Measurements from ENCODE around the gene TCP11L2. TPM values are rescaled to one million over a fixed set of nuclear protein-coding genes. Genes with fewer than 3 reads are reported as not detected.

Gene TCP11L2
- polyA plus RNA-seq, 1 donor: 12.7 TPM

DNA sequence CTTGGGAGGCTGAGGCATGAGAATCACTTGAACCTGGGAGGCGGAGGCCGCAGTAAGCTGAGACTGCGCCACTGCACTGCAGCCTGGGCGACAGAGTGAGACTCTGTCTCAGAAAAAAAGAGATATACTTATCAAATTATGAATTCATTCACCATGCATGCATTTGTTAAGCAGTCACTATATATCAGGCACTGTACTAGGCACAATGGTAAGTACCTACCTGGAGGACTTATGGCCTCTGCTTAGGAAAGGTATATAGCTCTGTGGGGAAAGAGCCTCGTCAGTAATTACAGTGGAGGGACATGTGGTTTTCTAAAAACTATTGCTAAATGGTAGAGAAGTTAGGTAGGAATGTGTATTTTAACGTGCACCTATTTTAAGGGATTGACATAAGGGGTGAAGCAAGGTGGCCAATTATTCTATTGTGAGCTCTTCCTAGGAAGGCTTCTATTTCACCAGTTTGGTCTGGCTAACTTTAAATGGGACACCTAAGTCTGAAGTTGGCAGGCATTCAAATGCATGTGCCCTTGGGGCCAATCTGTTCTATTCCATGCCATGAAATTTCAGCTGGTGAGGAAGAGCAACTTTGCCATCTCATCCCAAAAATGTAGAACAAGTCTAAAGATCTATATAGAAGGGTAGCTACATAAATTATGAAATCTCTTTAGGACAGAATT, 15.0 kb downstream of the TCP11L2 start:
- Histone ChIP-seq H3K36me3 (ENCODE audit: control insufficient read depth, insufficient read depth, low read length) (peaks cover 62% of the 10 kb centered on the region), H3K27ac (ENCODE audit: low read length) (no peak overlapping the region)
- no peak for DNase-seq

DNA sequence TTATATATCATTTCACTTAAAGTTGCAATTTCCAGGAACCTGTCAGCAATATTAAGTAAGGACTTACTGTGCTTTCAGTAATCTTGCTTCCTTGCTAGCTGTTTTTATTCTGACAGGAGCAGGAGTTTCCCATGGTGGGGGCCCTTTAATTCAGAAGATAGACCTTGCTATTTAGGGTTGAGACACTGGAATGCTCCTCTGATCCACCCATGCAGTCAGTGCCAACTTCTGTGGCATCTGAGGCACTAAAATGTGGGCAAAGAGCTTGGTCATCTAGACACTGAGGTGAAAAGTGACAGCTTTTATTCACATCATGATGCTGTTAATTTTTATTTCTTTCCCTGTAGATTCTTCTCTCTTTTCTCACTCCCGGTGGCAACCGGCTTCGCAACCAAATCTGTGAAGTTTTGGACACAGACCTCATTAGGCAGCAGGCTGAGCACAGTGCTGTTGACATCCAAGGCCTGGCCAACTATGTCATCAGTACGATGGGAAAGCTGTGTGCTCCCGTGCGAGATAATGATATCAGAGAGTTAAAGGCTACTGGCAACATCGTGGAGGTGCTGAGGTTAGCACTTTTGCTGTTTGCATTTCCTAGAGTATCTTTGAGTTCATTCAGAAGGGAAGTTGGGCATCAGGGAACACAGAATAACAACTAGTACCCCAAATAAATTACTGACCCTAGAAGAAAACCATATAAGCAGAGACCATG, 18.8 kb downstream of the TCP11L2 start:
- Histone ChIP-seq H3K27ac (ENCODE audit: low read length) (no peak overlapping the region), H3K36me3 (ENCODE audit: control insufficient read depth, insufficient read depth, low read length) (peaks cover 74% of the 10 kb centered on the region), H3K4me3 (ENCODE audit: low read length) (no peak overlapping the region), H3K27me3 (ENCODE audit: control insufficient read depth, insufficient read depth, low read length) (no peaks in the 10 kb centered on the region), H3K9me3 (ENCODE audit: control insufficient read depth, low read depth, low read length) (no peaks in the 10 kb centered on the region), H3K4me1 (ENCODE audit: control insufficient read depth, insufficient read depth, low read length) (no peaks in the 10 kb centered on the region)
- WGBS (ENCODE audit: insufficient coverage, low lambda C conversion rate): 40% methylated on average over 1 of the region's 7 CpGs
- DNase-seq: peak in 1 of 2 donors; percentile 21

More for the DNA sequence above, 15.0 kb downstream of the TCP11L2 start:
- 97% methylated on average over 5 of the region's 6 CpGs for WGBS (ENCODE audit: insufficient coverage, low lambda C conversion rate)
- no peaks in the 10 kb centered on the region for H3K9me3 ChIP-seq (ENCODE audit: control insufficient read depth, low read depth, low read length)
- H3K4me3 ChIP-seq (ENCODE audit: low read length): no peak overlapping the region
- no peaks in the 10 kb centered on the region for H3K27me3 ChIP-seq (ENCODE audit: control insufficient read depth, insufficient read depth, low read length)
- H3K4me1 ChIP-seq (ENCODE audit: control insufficient read depth, insufficient read depth, low read length): no peaks in the 10 kb centered on the region

GRCh38 chr12:106323537-106323936, 21.0 kb downstream of the TCP11L2 start:
- Histone ChIP-seq H3K36me3 (ENCODE audit: control insufficient read depth, insufficient read depth, low read length) (peaks cover 63% of the 10 kb centered on the region), H3K27me3 (ENCODE audit: control insufficient read depth, insufficient read depth, low read length) (no peaks in the 10 kb centered on the region), H3K4me1 (ENCODE audit: control insufficient read depth, insufficient read depth, low read length) (no peaks in the 10 kb centered on the region), H3K9me3 (ENCODE audit: control insufficient read depth, low read depth, low read length) (no peaks in the 10 kb centered on the region), H3K4me3 (ENCODE audit: low read length) (no peak overlapping the region), H3K27ac (ENCODE audit: low read length) (no peak overlapping the region)
- no CpG with 5 or more reads among the region's 2 CpGs for WGBS (ENCODE audit: insufficient coverage, low lambda C conversion rate)
- DNase-seq: no peak

- no peak for DNase-seq
- Histone ChIP-seq H3K9me3 (ENCODE audit: control insufficient read depth, low read depth, low read length) (no peaks in the 10 kb centered on the region), H3K36me3 (ENCODE audit: control insufficient read depth, insufficient read depth, low read length) (peaks cover 59% of the 10 kb centered on the region), H3K4me1 (ENCODE audit: control insufficient read depth, insufficient read depth, low read length) (no peaks in the 10 kb centered on the region), H3K27me3 (ENCODE audit: control insufficient read depth, insufficient read depth, low read length) (no peaks in the 10 kb centered on the region), H3K4me3 (ENCODE audit: low read length) (no peak overlapping the region), H3K27ac (ENCODE audit: low read length) (no peak overlapping the region)
- 100% methylated on average over 1 of the region's 2 CpGs for WGBS (ENCODE audit: insufficient coverage, low lambda C conversion rate)
These were observed 24.9 kb downstream of the TCP11L2 start for GRCh38 chr12:106327309-106327869.

DNA sequence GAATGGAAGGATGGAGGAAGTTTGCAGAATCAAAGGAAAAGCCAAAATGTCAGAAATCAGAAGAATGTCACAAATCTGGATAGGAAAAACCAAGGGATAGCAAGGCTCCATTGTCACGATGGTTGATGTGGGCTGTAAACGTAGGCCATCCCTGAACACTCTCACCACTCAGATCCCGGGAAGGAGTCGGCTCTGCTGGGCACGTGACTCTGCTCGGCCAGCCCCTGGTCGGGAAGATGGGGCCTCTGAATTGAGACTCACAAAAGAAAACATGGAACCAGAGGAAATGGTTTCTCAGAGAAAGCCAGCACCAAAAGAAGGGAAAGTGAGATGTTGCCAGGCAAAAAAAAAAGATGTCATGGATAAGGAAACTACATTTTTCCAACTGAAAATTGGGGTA, 26.2 kb downstream of the TCP11L2 start:
- peaks cover 57% of the 10 kb centered on the region for H3K36me3 ChIP-seq (ENCODE audit: control insufficient read depth, insufficient read depth, low read length)
- no peak overlapping the region for H3K4me3 ChIP-seq (ENCODE audit: low read length)
- no peak overlapping the region for H3K27ac ChIP-seq (ENCODE audit: low read length)
- no peaks in the 10 kb centered on the region for H3K4me1 ChIP-seq (ENCODE audit: control insufficient read depth, insufficient read depth, low read length)
- 100% methylated on average over 1 of the region's 7 CpGs for WGBS (ENCODE audit: insufficient coverage, low lambda C conversion rate)
- no peak for DNase-seq
- H3K9me3 ChIP-seq (ENCODE audit: control insufficient read depth, low read depth, low read length): no peaks in the 10 kb centered on the region
- no peaks in the 10 kb centered on the region for H3K27me3 ChIP-seq (ENCODE audit: control insufficient read depth, insufficient read depth, low read length)

DNA sequence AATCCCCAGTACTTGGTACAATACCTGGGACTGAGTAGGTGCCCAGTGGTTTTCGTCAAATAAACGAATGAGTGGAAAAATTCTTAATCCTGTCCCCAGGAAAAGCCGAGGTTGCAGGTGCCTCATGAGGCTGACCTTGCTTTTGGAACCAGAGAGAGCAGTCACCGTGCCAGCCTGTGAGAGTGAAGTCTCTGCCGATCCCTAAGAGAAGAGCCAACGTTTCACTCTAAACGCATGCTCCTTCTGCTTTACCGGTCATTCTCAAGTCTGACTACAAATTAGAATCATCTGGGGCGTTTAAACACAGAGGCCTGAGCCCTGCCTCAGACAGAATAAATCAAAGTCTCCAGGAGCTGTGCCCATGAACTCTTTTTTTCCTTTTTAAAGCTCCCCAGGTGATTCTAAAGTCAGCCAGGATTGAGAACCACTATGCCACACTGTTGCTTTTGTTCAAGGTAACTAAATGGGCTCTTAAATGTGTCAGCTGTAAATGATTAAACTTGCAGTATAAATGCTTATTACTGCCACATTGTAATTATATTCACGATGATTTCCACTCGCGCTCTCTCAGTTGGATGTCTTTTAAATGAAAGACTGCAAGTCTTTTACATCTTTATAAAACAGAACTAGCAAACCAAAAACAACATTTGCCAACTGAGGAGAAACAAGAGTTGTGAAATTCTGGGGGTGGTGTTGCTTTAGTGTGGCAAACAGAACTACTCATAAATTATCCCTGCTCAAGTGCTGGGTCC, 26.9 kb downstream of the TCP11L2 start:
- H3K36me3 ChIP-seq (ENCODE audit: control insufficient read depth, insufficient read depth, low read length): peaks cover 51% of the 10 kb centered on the region
- no peaks in the 10 kb centered on the region for H3K9me3 ChIP-seq (ENCODE audit: control insufficient read depth, low read depth, low read length)

GRCh38 chr12:106331599-106331998, 29.1 kb downstream of the TCP11L2 start:
- Histone ChIP-seq H3K4me3 (ENCODE audit: low read length) (no peak overlapping the region), H3K4me1 (ENCODE audit: control insufficient read depth, insufficient read depth, low read length) (no peaks in the 10 kb centered on the region), H3K27ac (ENCODE audit: low read length) (no peak overlapping the region), H3K9me3 (ENCODE audit: control insufficient read depth, low read depth, low read length) (no peaks in the 10 kb centered on the region), H3K27me3 (ENCODE audit: control insufficient read depth, insufficient read depth, low read length) (no peaks in the 10 kb centered on the region), H3K36me3 (ENCODE audit: control insufficient read depth, insufficient read depth, low read length) (peaks cover 34% of the 10 kb centered on the region)
- WGBS (ENCODE audit: insufficient coverage, low lambda C conversion rate): no CpG with 5 or more reads among the region's 2 CpGs
- DNase-seq: no peak

More for the DNA sequence above, 26.9 kb downstream of the TCP11L2 start:
- H3K27ac ChIP-seq (ENCODE audit: low read length): no peak overlapping the region
- no peak for DNase-seq
- H3K4me3 ChIP-seq (ENCODE audit: low read length): no peak overlapping the region
- H3K4me1 ChIP-seq (ENCODE audit: control insufficient read depth, insufficient read depth, low read length): no peaks in the 10 kb centered on the region
- H3K27me3 ChIP-seq (ENCODE audit: control insufficient read depth, insufficient read depth, low read length): no peaks in the 10 kb centered on the region
- WGBS (ENCODE audit: insufficient coverage, low lambda C conversion rate): no CpG with 5 or more reads among the region's 12 CpGs

- Histone ChIP-seq H3K27me3 (ENCODE audit: control insufficient read depth, insufficient read depth, low read length) (no peaks in the 10 kb centered on the region), H3K36me3 (ENCODE audit: control insufficient read depth, insufficient read depth, low read length) (peaks cover 35% of the 10 kb centered on the region), H3K9me3 (ENCODE audit: control insufficient read depth, low read depth, low read length) (no peaks in the 10 kb centered on the region), H3K4me3 (ENCODE audit: low read length) (no peak overlapping the region), H3K4me1 (ENCODE audit: control insufficient read depth, insufficient read depth, low read length) (no peaks in the 10 kb centered on the region), H3K27ac (ENCODE audit: low read length) (no peak overlapping the region)
- no peak for DNase-seq
These were observed 30.0 kb downstream of the TCP11L2 start for GRCh38 chr12:106332536-106332935.

DNA sequence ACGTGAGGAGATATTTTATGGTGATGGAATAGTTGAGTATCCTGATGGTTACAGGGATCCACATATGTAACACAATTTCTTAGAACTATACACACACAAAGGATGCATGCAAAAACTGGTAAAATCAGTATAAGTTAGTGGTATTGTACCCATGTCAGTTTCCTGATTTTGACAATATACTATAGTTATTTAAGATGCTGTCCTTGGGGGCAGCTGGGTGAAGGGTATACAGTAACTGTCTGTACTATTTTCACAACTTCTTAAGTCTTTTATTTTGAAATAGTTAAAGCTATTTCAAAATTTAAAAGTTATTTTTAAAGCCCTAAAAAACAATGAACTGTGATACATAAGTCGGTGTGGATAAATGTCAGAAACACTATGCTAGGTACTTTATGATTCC, 30.5 kb downstream of the TCP11L2 start:
- no peaks in the 10 kb centered on the region for H3K4me1 ChIP-seq (ENCODE audit: control insufficient read depth, insufficient read depth, low read length)
- WGBS (ENCODE audit: insufficient coverage, low lambda C conversion rate): 100% methylated on average over 1 of the region's 2 CpGs

DNA sequence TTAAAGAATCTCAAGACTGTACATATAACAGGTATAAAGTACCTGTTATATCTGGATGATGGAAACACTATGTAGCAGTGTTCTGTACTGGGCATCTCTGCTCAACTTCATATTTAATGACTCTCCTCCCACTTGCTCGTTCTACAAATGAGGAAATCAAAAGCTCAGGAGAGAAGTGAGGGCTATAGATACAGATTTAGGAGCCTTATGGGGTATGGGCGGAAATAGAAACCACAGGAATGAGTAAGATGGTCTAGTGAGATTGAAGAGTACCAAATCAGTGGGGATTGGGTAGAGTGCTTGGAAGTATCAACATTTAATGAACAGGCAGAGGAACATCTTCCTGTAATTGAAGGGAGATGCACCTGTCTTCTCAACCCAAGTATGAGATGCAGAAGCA, 31.2 kb downstream of the TCP11L2 start:
- 88% methylated on average over 1 of the region's 2 CpGs for WGBS (ENCODE audit: insufficient coverage, low lambda C conversion rate)
- no peaks in the 10 kb centered on the region for H3K9me3 ChIP-seq (ENCODE audit: control insufficient read depth, low read depth, low read length)
- H3K4me1 ChIP-seq (ENCODE audit: control insufficient read depth, insufficient read depth, low read length): no peaks in the 10 kb centered on the region
- H3K27ac ChIP-seq (ENCODE audit: low read length): no peak overlapping the region
- no peak overlapping the region for H3K4me3 ChIP-seq (ENCODE audit: low read length)
- H3K27me3 ChIP-seq (ENCODE audit: control insufficient read depth, insufficient read depth, low read length): no peaks in the 10 kb centered on the region
- peaks cover 34% of the 10 kb centered on the region for H3K36me3 ChIP-seq (ENCODE audit: control insufficient read depth, insufficient read depth, low read length)
- no peak for DNase-seq

More for the DNA sequence above, 30.5 kb downstream of the TCP11L2 start:
- H3K36me3 ChIP-seq (ENCODE audit: control insufficient read depth, insufficient read depth, low read length): peaks cover 34% of the 10 kb centered on the region
- H3K4me3 ChIP-seq (ENCODE audit: low read length): no peak overlapping the region
- H3K9me3 ChIP-seq (ENCODE audit: control insufficient read depth, low read depth, low read length): no peaks in the 10 kb centered on the region
- no peak overlapping the region for H3K27ac ChIP-seq (ENCODE audit: low read length)
- H3K27me3 ChIP-seq (ENCODE audit: control insufficient read depth, insufficient read depth, low read length): no peaks in the 10 kb centered on the region
- no peak for DNase-seq

Measured in large intestine (tissue), 3 donors.